Panc1 (cell line): ENCODE measurements around the gene NTRK2.

Experiments
- CTCF ChIP-seq: fragments of 450-650 bp; IDR thresholded peaks from 2 replicates; pipeline ENCODE4 v1.5.1; 2017; ENCODE audit warnings: mild to moderate bottlenecking
- POLR2AphosphoS5 ChIP-seq: IDR thresholded peaks from 2 replicates; pipeline ENCODE4 v1.6.1; 2012; ENCODE audit warnings: mild to moderate bottlenecking, low read depth, low read length, moderate library complexity
- SIN3A ChIP-seq: IDR thresholded peaks from 2 replicates; pipeline ENCODE4 v1.6.1; 2012; ENCODE audit warnings: low read depth, mild to moderate bottlenecking, low read length, moderate library complexity, borderline replicate concordance; ENCODE audit not compliant: insufficient read depth

DNA sequence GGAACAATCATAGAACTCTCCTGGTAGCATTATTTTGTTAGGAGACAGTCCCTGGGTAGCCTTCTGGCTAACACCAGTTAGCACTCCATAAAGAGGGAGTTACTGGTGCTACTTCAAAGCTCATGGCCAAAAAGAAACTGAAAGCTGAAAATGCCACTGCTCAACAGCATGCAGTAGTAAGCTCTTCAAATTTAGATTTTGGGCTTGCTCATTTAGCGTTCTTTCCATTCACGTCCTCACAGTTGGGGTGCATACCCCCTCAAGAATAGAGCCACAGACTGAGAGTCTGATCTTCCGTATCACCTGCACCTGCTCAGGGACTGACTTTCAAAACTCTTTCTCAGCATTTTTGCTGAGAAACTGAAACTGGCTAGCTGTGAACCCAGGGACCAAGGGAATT, 24.7 kb downstream of the NTRK2 start:
- TF ChIP-seq POLR2AphosphoS5 (no peak), CTCF (no peak), SIN3A (no peak)
